ENCODE measurements around the gene SNAP29. TPM values are rescaled to one million over a fixed set of nuclear protein-coding genes. Genes with fewer than 3 reads are reported as not detected.
"Not testable (repeated sequence)": the region's sequence is repeated elsewhere in the genome, so short reads cannot be mapped to it uniquely, and the experiment has no call there.

SNAP29 gene
- polyA plus RNA-seq, 1 experiment = 45.5 TPM

- Histone ChIP-seq H3K4me3 (ENCODE audit: low read depth, low read length) (no peak overlapping the region), H3K27me3 (ENCODE audit: control insufficient read depth, insufficient read depth, low read length) (no peaks in the 10 kb centered on the region), H3K9me3 (ENCODE audit: control insufficient read depth, insufficient read depth, low read length) (no peaks in the 10 kb centered on the region), H3K27ac (ENCODE audit: low read depth, low read length) (no peak overlapping the region)
- DNase-seq (ENCODE audit: low read depth, low spot score) = no peak
- ChIA-PET CTCF (interaction anchor here (1.2 to 2.2 kb wide), 2 partner anchors 14 to 46 kb away, joined by 5 read pairs; partner anchors contain the start of gene CRKL), POLR2A (interaction anchor here (0.6 kb wide), 1 partner anchor 10 kb away, joined by 3 read pairs; no protein-coding TSS in a partner anchor)
- no peak for TF ChIP-seq CTCF (IDR thresholded peaks at IDR 0.05; ENCODE audit: low read depth, low read length)
These were observed 72.4 kb downstream of the SNAP29 start for GRCh38 chr22:20931126-20931654.

- no peaks in the 10 kb centered on the region for H3K27me3 ChIP-seq (ENCODE audit: control insufficient read depth, insufficient read depth, low read length)
- H3K9me3 ChIP-seq (ENCODE audit: control insufficient read depth, insufficient read depth, low read length) = no peaks in the 10 kb centered on the region
- TF ChIP-seq CTCF (IDR thresholded peaks at IDR 0.05; ENCODE audit: low read depth, low read length) = no peak
- ChIA-PET POLR2A (interaction anchor here (0.7 kb wide), 1 partner anchor 68 kb away, joined by 10 read pairs; the partner anchor contains the start of gene THAP7), CTCF (interaction anchor here (0.6 kb wide), 1 partner anchor 154 kb away, joined by 3 read pairs; no protein-coding TSS in a partner anchor)
- H3K27ac ChIP-seq (ENCODE audit: low read depth, low read length) = no peak overlapping the region
- no peak overlapping the region for H3K4me3 ChIP-seq (ENCODE audit: low read depth, low read length)
- no peak for DNase-seq (ENCODE audit: low read depth, low spot score)
These were observed 75.1 kb downstream of the SNAP29 start for GRCh38 chr22:20933910-20934309.

- H3K4me3 ChIP-seq (ENCODE audit: low read depth, low read length); POLR2A ChIA-PET; DNase-seq (ENCODE audit: low read depth, low spot score); H3K27ac ChIP-seq (ENCODE audit: low read depth, low read length); H3K27me3 ChIP-seq (ENCODE audit: control insufficient read depth, insufficient read depth, low read length); H3K9me3 ChIP-seq (ENCODE audit: control insufficient read depth, insufficient read depth, low read length): not testable (repeated sequence)
- CTCF ChIA-PET = interaction anchor here (0.5 kb wide), 1 partner anchor 50 kb away, joined by 7 read pairs; no protein-coding TSS in a partner anchor
These were observed 76.2 kb downstream of the SNAP29 start for GRCh38 chr22:20935049-20935448.

- CTCF ChIA-PET; DNase-seq (ENCODE audit: low read depth, low spot score); H3K27ac ChIP-seq (ENCODE audit: low read depth, low read length); H3K9me3 ChIP-seq (ENCODE audit: control insufficient read depth, insufficient read depth, low read length); H3K27me3 ChIP-seq (ENCODE audit: control insufficient read depth, insufficient read depth, low read length); H3K4me3 ChIP-seq (ENCODE audit: low read depth, low read length); POLR2A ChIA-PET: not testable (repeated sequence)
These were observed 77.2 kb downstream of the SNAP29 start for GRCh38 chr22:20935780-20936539.

GRCh38 chr22:20937031-20937793 is 78.4 kb downstream of the SNAP29 start:
- POLR2A ChIA-PET = no interaction called here
- no peak for TF ChIP-seq CTCF (IDR thresholded peaks at IDR 0.05; ENCODE audit: low read depth, low read length)
- H3K4me3 ChIP-seq (ENCODE audit: low read depth, low read length) = no peak overlapping the region

More at GRCh38 chr22:20937031-20937793, 78.4 kb downstream of the SNAP29 start:
- Histone ChIP-seq H3K27me3 (ENCODE audit: control insufficient read depth, insufficient read depth, low read length) (no peaks in the 10 kb centered on the region), H3K27ac (ENCODE audit: low read depth, low read length) (no peak overlapping the region), H3K9me3 (ENCODE audit: control insufficient read depth, insufficient read depth, low read length) (no peaks in the 10 kb centered on the region)
- DNase-seq (ENCODE audit: low read depth, low spot score) = no peak
- CTCF ChIA-PET = interaction anchor here (0.6 to 1.4 kb wide), 4 partner anchors 16 to 89 kb away, joined by 3 to 8 read pairs (median 5); partner anchors contain the start of gene CRKL

Data from AG04450 (cell line).